DND-41 (cell line): ENCODE results near the gene HOXC11.

Source experiments
- ATAC-seq: fragments of 200-7000 bp; cut with Tn5 transposase; 3 replicates; pipeline ENCODE4 v1.9.1; 2021; ENCODE audit warnings: low read depth; ENCODE audit not compliant: insufficient read depth
- DNase-seq: peaks from one replicate; pipeline ENCODE4 v3.0.0-alpha.2; 2020
- H2AFZ ChIP-seq: 2 replicates; pipeline ENCODE4 v1.6.0; 2012; ENCODE audit warnings: low read depth, low read length
- H3K27ac ChIP-seq: 2 replicates; pipeline ENCODE4 v1.5.1; 2012; ENCODE audit warnings: low read length, inconsistent platforms
- H3K27me3 ChIP-seq: fragments of 200-600 bp; sonication (generic); 2 replicates; pipeline ENCODE4 v1.6.0; 2012; ENCODE audit warnings: low read length, mild to moderate bottlenecking, inconsistent platforms; ENCODE audit not compliant: insufficient read depth, poor library complexity
- H3K36me3 ChIP-seq: 2 replicates; pipeline ENCODE4 v1.5.1; 2012; ENCODE audit warnings: low read length, inconsistent platforms; ENCODE audit not compliant: insufficient read depth
- H3K4me1 ChIP-seq: 2 replicates; pipeline ENCODE4 v1.5.1; 2012; ENCODE audit warnings: mild to moderate bottlenecking, low read length; ENCODE audit not compliant: insufficient read depth
- H3K4me2 ChIP-seq: 2 replicates; pipeline ENCODE4 v1.6.0; 2012; ENCODE audit warnings: mild to moderate bottlenecking, moderate library complexity, low read length, inconsistent platforms; ENCODE audit not compliant: insufficient read depth
- H3K4me3 ChIP-seq, 2 experiments: fragments of 200-600 bp in 1 of 2; shearing (Covaris generic) in 1 of 2; 2 replicates each; pipeline ENCODE4 v1.5.1; 2012 to 2016; ENCODE audit warnings: inconsistent platforms in 2 of 2, low read length in 2 of 2, mild to moderate bottlenecking in 2 of 2, low read depth in 1 of 2, moderate library complexity in 1 of 2
- H3K79me2 ChIP-seq: 2 replicates; pipeline ENCODE4 v1.6.0; 2012; ENCODE audit warnings: low read length, inconsistent platforms; ENCODE audit not compliant: insufficient read depth
- H3K9ac ChIP-seq: 2 replicates; pipeline ENCODE4 v1.6.0; 2012; ENCODE audit warnings: low read depth, mild to moderate bottlenecking, inconsistent platforms, low read length, moderate library complexity
- H3K9me3 ChIP-seq: 2 replicates; pipeline ENCODE4 v1.5.1; 2012; ENCODE audit warnings: low read length, moderate library complexity, mild to moderate bottlenecking, inconsistent platforms; ENCODE audit not compliant: insufficient read depth, severe bottlenecking
- H4K20me1 ChIP-seq: 2 replicates; pipeline ENCODE4 v1.6.0; 2012; ENCODE audit warnings: low read length; ENCODE audit not compliant: insufficient read depth
- EZH2 ChIP-seq: IDR thresholded peaks from 3 replicates; pipeline ENCODE4 v1.6.1; 2012; ENCODE audit warnings: borderline replicate concordance, low read depth, mild to moderate bottlenecking, moderate library complexity, low read length, inconsistent platforms; ENCODE audit not compliant: severe bottlenecking
- TF ChIP-seq, protein P1 (sequence below): IDR thresholded peaks from 2 replicates; pipeline ENCODE4 v1.5.1; 2012; ENCODE audit warnings: borderline replicate concordance, low read length, moderate library complexity, mild to moderate bottlenecking; ENCODE audit not compliant: poor library complexity, severe bottlenecking; ENCODE audit errors: extremely low read depth

Gene HOXC11

DNA sequence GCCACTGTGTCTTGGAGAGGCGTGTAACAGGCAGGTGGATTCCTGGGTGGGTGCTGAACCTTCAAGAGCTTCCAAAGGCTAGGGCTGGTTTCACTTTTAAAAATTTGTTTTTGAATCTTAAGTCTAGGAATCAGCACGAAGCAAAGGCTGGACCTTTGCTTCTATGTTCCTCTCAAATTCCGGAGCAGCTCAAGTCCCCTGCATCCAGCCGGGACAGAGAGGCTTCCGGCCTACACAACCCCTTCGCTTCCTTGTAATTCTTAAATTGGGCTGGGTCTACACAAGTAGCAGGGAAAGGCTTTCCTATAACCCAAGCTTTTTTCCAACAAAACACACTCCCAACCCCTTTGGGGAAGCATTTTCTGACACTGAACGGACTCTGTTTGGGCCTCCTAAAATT is 9.9 kb upstream of the HOXC11 start:
- H3K36me3 ChIP-seq: no peaks in the 10 kb centered on the region
- no peak overlapping the region for H3K9ac ChIP-seq
- no peak overlapping the region for H3K4me3 ChIP-seq
- H3K79me2 ChIP-seq: no peaks in the 10 kb centered on the region
- ATAC-seq (no peak), DNase-seq (no peak)
- no peaks in the 10 kb centered on the region for H4K20me1 ChIP-seq
- H3K4me2 ChIP-seq: no peak overlapping the region
- H3K27me3 ChIP-seq: peaks cover 61% of the 10 kb centered on the region
- H3K27ac ChIP-seq: no peak overlapping the region
- no peaks in the 10 kb centered on the region for H3K9me3 ChIP-seq
- no peak overlapping the region for H2AFZ ChIP-seq
- 0 out of 2 replicates have a peak, but pooled peaks cover 2% of the 10 kb centered on the region for H3K4me1 ChIP-seq
- TF ChIP-seq, protein P1, sequence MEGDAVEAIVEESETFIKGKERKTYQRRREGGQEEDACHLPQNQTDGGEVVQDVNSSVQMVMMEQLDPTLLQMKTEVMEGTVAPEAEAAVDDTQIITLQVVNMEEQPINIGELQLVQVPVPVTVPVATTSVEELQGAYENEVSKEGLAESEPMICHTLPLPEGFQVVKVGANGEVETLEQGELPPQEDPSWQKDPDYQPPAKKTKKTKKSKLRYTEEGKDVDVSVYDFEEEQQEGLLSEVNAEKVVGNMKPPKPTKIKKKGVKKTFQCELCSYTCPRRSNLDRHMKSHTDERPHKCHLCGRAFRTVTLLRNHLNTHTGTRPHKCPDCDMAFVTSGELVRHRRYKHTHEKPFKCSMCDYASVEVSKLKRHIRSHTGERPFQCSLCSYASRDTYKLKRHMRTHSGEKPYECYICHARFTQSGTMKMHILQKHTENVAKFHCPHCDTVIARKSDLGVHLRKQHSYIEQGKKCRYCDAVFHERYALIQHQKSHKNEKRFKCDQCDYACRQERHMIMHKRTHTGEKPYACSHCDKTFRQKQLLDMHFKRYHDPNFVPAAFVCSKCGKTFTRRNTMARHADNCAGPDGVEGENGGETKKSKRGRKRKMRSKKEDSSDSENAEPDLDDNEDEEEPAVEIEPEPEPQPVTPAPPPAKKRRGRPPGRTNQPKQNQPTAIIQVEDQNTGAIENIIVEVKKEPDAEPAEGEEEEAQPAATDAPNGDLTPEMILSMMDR: no peak
- no peak for TF ChIP-seq EZH2

DNA sequence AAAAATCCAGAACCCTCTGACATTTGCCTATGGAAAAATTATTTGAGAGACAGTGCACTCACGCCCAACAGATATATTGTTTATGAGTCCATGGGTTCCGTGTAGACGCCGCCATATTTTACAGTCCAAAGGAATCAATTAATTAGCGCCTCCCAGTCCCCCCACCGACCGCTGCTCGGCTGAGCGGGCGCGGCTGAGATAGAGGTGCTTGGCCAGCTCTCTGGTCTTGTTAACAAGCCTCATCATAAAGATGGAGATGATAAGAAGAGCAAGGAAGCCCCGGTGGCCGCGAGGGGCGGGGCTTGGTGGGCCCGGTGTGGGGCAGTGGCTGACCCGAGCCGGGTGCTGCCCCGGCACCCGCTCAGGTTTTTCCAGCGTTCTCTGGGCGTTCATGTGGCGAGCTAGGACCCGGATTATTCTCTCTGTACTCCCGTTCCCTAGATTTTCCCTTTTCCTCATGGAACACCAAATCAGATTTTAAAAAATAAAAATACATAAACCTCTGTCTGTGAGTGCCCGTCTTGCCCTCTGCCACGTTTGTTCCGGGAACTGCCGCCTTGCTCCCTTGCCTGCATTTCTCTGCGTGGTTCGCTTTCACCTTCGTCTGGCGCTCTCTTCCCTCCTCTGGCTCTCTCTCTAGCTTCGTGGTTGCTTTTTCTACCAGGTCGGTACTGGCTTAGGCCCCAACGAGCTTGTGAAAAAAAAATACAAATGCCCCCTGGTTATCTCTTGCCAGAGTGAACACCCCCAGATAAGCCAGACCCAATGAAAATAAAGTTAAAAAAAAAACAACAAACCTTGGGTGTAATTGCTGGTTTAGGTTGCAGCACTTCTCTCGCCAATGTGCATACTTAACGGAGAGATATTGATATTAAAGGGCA is 9.3 kb upstream of the HOXC11 start:
- no peak for TF ChIP-seq EZH2
- Histone ChIP-seq H3K36me3 (no peaks in the 10 kb centered on the region), H3K27me3 (peaks cover 59% of the 10 kb centered on the region), H3K9me3 (no peaks in the 10 kb centered on the region), H3K4me1 (0 out of 2 replicates have a peak, but pooled peaks cover 2% of the 10 kb centered on the region), H4K20me1 (no peaks in the 10 kb centered on the region), H3K27ac (no peak overlapping the region), H2AFZ (no peak overlapping the region), H3K4me3 (no peak overlapping the region), H3K79me2 (no peaks in the 10 kb centered on the region), H3K9ac (no peak overlapping the region), H3K4me2 (no peak overlapping the region)
- ATAC-seq (no peak), DNase-seq (no peak)

DNA sequence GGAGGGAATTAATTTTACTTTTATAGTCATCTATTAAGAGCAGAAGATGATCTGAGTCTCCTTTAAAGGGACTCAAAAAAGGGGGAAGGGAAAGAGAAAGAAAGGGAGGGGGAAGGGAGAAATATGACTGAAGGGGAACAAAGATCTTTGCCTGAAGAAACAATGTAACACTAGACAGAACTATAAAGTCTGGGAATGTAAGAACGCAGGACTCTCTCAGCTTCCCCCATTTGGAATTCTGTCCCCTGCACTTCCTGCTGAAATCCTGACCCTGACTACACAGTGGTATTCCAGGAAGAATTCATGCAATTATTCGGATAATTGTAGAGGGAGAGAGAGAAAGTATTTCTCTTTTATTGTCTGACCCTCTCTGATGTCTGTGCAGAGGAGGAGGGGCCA is 8.6 kb upstream of the HOXC11 start:
- DNase-seq (no peak), ATAC-seq (no peak)
- TF ChIP-seq, protein P1: no peak
- no peak for TF ChIP-seq EZH2
- H3K79me2 ChIP-seq: no peaks in the 10 kb centered on the region
- 0 out of 2 replicates have a peak, but pooled peaks cover 2% of the 10 kb centered on the region for H3K4me1 ChIP-seq
- H3K9ac ChIP-seq: no peak overlapping the region
- no peak overlapping the region for H3K27ac ChIP-seq
- no peak overlapping the region; the same call in 1 of the 2 replicates for H3K4me2 ChIP-seq
- H3K27me3 ChIP-seq: peaks cover 63% of the 10 kb centered on the region
- no peaks in the 10 kb centered on the region for H3K36me3 ChIP-seq
- H3K4me3 ChIP-seq: no peak overlapping the region
- H4K20me1 ChIP-seq: no peaks in the 10 kb centered on the region
- no peaks in the 10 kb centered on the region for H3K9me3 ChIP-seq
- H2AFZ ChIP-seq: no peak overlapping the region
